Endothelial cell of coronary artery (primary cell): ENCODE results near the gene SLC24A1. TPM values are rescaled to one million over a fixed set of nuclear protein-coding genes. Genes with fewer than 3 reads are reported as not detected.

Experiments
- total RNA-seq: library from RNA; depleted of rRNA; stranded (reverse); fragments of >200 nt; gene quantifications from 2 replicates; pipeline ENCODE4 v1.2.3, GENCODE V29; 2014

The SLC24A1 gene
- 2.7 and 3.8 TPM in 2 replicates for total RNA-seq

DNA sequence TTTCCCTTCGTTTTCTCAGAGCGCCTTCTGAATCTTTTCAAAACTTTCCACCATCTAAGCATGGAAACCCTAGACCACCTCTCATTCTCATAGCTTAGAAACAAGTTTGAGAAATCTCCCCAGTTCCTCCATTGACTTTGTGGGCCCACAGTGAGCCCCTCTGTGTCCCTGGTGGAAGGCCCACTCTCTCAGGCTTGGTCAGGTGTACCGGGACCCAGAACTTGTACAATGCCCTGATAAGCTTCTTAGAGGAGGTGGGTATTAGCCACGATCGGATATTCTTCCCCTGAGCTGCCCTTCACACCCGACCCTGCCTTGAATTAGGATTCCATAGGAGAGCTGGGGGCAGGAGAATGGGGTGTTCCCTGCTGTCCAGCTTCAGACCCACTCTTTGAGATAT lies at the start of gene SLC24A1:
SLC24A1 (plus strand) TSS at position 301 of the 400 bp plus-strand sequence. CDS start 2,143 bp downstream, outside the sequence.

DNA sequence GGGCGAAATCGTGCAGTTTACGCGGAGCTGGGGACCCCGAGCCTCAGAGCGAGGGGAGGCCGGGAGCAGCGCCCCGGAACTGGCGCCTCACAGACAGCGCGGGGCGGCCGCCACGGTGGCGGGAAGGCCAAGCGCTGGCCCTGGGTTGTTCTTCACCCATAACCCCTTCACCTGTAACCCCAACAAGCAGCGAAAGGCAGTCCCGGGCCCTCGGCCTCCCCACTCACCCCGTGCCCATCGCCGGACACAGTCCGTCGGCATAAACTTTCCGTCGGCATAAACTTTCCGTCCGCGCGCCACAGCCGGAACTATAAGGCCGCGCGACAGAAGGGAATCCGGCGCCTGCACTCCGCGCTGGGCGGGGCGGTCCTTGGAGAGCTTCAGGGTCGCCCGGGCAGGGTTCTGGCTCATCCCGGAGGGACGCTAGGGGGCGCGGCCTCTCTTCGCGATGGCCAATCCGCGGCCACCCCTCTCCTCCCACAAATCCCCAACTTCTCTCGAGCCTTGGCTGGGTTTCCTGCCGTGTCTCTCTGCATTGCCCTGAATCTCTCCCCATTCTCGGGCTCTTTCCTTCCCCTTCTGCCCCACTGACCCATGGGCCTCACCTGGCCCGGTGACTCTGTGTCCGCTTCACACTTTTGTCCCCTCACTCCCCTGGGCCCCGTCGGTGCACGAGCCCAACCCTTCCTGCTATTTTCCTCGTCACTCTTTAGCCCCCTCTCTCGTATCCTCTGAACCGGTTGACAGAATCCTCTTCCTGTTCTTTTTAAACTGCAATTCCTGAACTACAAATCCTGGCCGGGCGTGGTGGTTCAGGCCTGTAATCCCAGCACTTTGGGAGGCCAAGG lies 10.6 kb upstream of the SLC24A1 start, which contains the start of gene INTS14:
INTS14 (minus strand) TSS at position 261 of the 848 bp plus-strand sequence. CDS start 3,751 bp downstream, outside the sequence.

Other genes with a start within 250 kb of the SLC24A1 start
- not detected in 2 replicates for gene IGDCC3, start 243.9 kb upstream of the SLC24A1 start, total RNA-seq
- gene IGDCC4, start 199.0 kb upstream of the SLC24A1 start, total RNA-seq = under 0.01 and 0.09 TPM in 2 replicates
- gene DPP8, start 104.2 kb upstream of the SLC24A1 start, total RNA-seq = 43.1 and 43.6 TPM in 2 replicates
- 92.5 and 93.0 TPM in 2 replicates for gene HACD3, start 91.5 kb upstream of the SLC24A1 start, total RNA-seq
- gene INTS14, start 10.8 kb upstream of the SLC24A1 start, total RNA-seq = 28.9 and 31.5 TPM in 2 replicates
- gene DENND4A, start 170.4 kb downstream of the SLC24A1 start, total RNA-seq = 17.9 and 29.4 TPM in 2 replicates
- 145 and 186 TPM in 2 replicates for gene RAB11A, start 247.6 kb downstream of the SLC24A1 start, total RNA-seq